K562 (cell line): ENCODE data around the gene HOXB6. TPM values are rescaled to one million over a fixed set of nuclear protein-coding genes. Genes with fewer than 3 reads are reported as not detected.

Experiments used
- ARNT ChIP-seq, 2 experiments: fragments of 450-650 bp; IDR thresholded peaks; 2 replicates each; pipeline ENCODE4 v1.6.1; 2016; ENCODE audit warnings: mild to moderate bottlenecking in 1 of 2
- C11orf30 ChIP-seq: fragments of 450-650 bp; IDR thresholded peaks from 2 replicates; pipeline ENCODE4 v1.6.1; 2016; ENCODE audit warnings: low read depth, mild to moderate bottlenecking
- CEBPG ChIP-seq, 3 experiments: fragments of 200-800 bp in 1 of 3; sonication (Bioruptor generic) in 1 of 3; sonication (generic) in 1 of 3; formaldehyde crosslinking in 1 of 3; IDR thresholded peaks in 2 of 3; conservative IDR thresholded peaks in 1 of 3; 2 replicates each; pipeline versions ENCODE4 v1.6.1 to v1.8.0; 2016 to 2022; ENCODE audit warnings: missing compliant biosample characterization in 2 of 3, missing genetic modification characterization in 2 of 3, mild to moderate bottlenecking in 1 of 3, missing genetic modification reagents in 1 of 3
- FOXK1 ChIP-seq: sonication (generic); formaldehyde crosslinking; IDR thresholded peaks from 2 replicates; pipeline ENCODE4 v1.8.0; 2022; ENCODE audit warnings: missing genetic modification reagents, mild to moderate bottlenecking, borderline replicate concordance
- GABPA ChIP-seq: fragments of 200-800 bp; sonication (Bioruptor generic); conservative IDR thresholded peaks from 2 replicates; pipeline ENCODE4 v1.6.1; 2016; ENCODE audit warnings: low read depth, missing genetic modification characterization, missing compliant biosample characterization
- MTF1 ChIP-seq: fragments of 250-450 bp; sonication (Bioruptor Pico); IDR thresholded peaks from 2 replicates; pipeline ENCODE4 v1.9.0; 2021; ENCODE audit warnings: moderate library complexity, mild to moderate bottlenecking, inconsistent platforms, borderline replicate concordance
- MYC ChIP-seq, 2 experiments: fragments of 250-450 bp in 1 of 2; sonication (Bioruptor Pico) in 1 of 2; IDR thresholded peaks; 2 replicates each; pipeline versions ENCODE4 v1.5.1 to v1.6.1; 2012 to 2021; ENCODE audit warnings: low read depth in 2 of 2, borderline replicate concordance in 1 of 2, improper control_type of control experiment in 1 of 2, low read length in 1 of 2, mild to moderate bottlenecking in 1 of 2, moderate library complexity in 1 of 2
- NCOR1 ChIP-seq: fragments of 450-650 bp; IDR thresholded peaks from 2 replicates; pipeline ENCODE4 v1.6.1; 2016; ENCODE audit warnings: mild to moderate bottlenecking, moderate library complexity
- NKRF ChIP-seq: fragments of 450-650 bp; IDR thresholded peaks from 2 replicates; pipeline ENCODE4 v1.6.1; 2016; ENCODE audit warnings: borderline replicate concordance
- RB1 ChIP-seq: fragments of 450-650 bp; IDR thresholded peaks from 2 replicates; pipeline ENCODE4 v1.6.1; 2017; ENCODE audit warnings: low read depth, mild to moderate bottlenecking
- RBBP5 ChIP-seq: fragments of 200-600 bp; sonication (generic); IDR thresholded peaks from 2 replicates; pipeline ENCODE4 v1.6.1; 2012; ENCODE audit warnings: borderline replicate concordance, mild to moderate bottlenecking, low read length, control low read depth, inconsistent platforms; ENCODE audit not compliant: insufficient read depth, poor library complexity, severe bottlenecking
- SAFB2 ChIP-seq: fragments of 200-400 bp; formaldehyde crosslinking; IDR thresholded peaks from 2 replicates; pipeline ENCODE4 v1.6.1; 2018; ENCODE audit warnings: borderline replicate concordance, low read length, low read depth, moderate library complexity; ENCODE audit not compliant: severe bottlenecking
- TAL1 ChIP-seq: fragments of 450-650 bp; IDR thresholded peaks from 2 replicates; pipeline ENCODE4 v1.6.1; 2016; ENCODE audit warnings: mild to moderate bottlenecking
- ZKSCAN1 ChIP-seq: fragments of 150-350 bp; IDR thresholded peaks from 2 replicates; pipeline ENCODE4 v1.6.1; 2016; ENCODE audit warnings: low read depth, low read length
- ZNF551 ChIP-seq: fragments of 250-450 bp; sonication (Bioruptor Pico); IDR thresholded peaks from 2 replicates; pipeline ENCODE4 v1.5.0; 2021; ENCODE audit warnings: mild to moderate bottlenecking, moderate library complexity
- ZNF830 ChIP-seq: fragments of 250-450 bp; sonication (Bioruptor Pico); IDR thresholded peaks from 2 replicates; pipeline ENCODE4 v1.5.0; 2021; ENCODE audit warnings: mild to moderate bottlenecking
- polyA plus RNA-seq, 8 experiments: library from polyadenylated mRNA; depleted of rRNA in 4 of 8; stranded (reverse) in 5 of 8; unstranded in 3 of 8; fragments of >200 nt; fragmentation: Nextera tagmentation in 2 of 8; fragmentation: Illumina TruSeq in 1 of 8; extraction: Ambion mirVana in 2 of 8; extraction: Trizol in 1 of 8; gene quantifications; 2 replicates each; pipeline versions ENCODE4 v1.2.1 to v1.2.3, GENCODE V29; 2011 to 2014; ENCODE audit warnings: inconsistent platforms in 1 of 8, missing spikeins in 1 of 8
- total RNA-seq, 7 experiments: library from RNA; depleted of rRNA in 6 of 7; stranded (reverse); fragments of >200 nt in 6 of 7; fragmentation: Illumina TruSeq in 2 of 7; extraction: Trizol in 2 of 7; gene quantifications; 2 replicates each; pipeline versions ENCODE4 v1.2.1 to v1.2.3, GENCODE V29; 2011 to 2021; ENCODE audit warnings: low replicate concordance in 1 of 7
- TF ChIP-seq, protein P1 (sequence below): fragments of 250-450 bp; sonication (Bioruptor Pico); IDR thresholded peaks from 2 replicates; pipeline ENCODE4 v1.8.0; 2021; ENCODE audit warnings: moderate library complexity, mild to moderate bottlenecking, inconsistent platforms
- TF ChIP-seq, protein P2 (sequence below): IDR thresholded peaks from 2 replicates; pipeline ENCODE4 v1.6.1; 2012; ENCODE audit warnings: low read depth, low read length, improper control_type of control experiment, borderline replicate concordance
- TF ChIP-seq, protein P3 (sequence below): fragments of 450-650 bp; formaldehyde crosslinking; IDR thresholded peaks from 2 replicates; pipeline ENCODE4 v1.4.0; 2020; ENCODE audit warnings: mild to moderate bottlenecking, moderate library complexity

The HOXB6 gene
- total and polyA plus RNA-seq, 9 of the 15 experiments (the other 6 are each of a cell fraction or from before 2014, with no cell fraction given) = 1.2 to 14.8 (median 4.9) TPM

DNA sequence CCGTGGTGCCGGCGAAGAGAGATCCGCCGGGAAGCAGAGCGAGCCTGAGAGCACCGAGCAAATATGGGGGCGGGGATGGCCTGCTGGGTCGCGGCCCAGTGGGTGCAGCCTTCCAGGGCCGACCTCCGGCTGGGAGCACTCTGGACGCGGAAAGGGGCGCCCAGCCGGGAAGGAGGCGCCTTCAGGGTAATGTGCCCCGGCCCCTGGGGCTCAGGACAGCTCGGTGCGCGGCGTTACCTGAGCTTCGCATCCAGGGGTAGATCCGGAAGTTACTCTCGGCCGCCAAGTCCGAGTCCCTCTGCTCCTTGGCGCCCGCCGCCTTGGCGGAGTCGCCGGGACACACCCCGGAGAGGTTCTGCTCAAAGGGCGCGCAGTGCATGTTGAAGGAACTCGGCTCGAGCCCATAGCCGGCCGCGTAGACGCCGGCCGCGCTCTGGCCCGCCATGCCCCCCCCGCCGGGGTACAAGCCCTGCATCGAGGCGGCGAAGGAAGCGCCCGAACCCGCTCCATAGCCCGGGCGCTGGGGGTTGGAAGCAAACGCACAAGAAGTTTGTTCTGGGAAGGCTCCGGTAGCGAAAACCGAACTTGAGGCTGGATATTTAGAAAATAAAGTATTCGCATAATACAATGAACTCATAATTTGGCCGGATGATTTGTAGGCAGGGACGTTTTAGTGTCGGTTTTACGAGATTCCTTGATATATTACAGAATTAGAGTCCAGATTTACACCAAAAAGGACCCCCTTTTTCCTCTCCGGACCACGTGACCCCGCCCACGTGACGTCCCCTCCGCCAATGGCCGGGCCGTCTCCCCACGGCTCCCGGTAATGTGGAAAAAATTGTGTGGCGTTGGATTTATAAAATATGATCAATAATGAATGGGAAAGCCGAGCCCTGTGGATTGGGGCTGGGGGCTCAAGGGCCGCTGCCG is 5.8 kb upstream of the HOXB6 start, which contains the start of gene HOXB7 (continued):
- TF ChIP-seq, protein P1, sequence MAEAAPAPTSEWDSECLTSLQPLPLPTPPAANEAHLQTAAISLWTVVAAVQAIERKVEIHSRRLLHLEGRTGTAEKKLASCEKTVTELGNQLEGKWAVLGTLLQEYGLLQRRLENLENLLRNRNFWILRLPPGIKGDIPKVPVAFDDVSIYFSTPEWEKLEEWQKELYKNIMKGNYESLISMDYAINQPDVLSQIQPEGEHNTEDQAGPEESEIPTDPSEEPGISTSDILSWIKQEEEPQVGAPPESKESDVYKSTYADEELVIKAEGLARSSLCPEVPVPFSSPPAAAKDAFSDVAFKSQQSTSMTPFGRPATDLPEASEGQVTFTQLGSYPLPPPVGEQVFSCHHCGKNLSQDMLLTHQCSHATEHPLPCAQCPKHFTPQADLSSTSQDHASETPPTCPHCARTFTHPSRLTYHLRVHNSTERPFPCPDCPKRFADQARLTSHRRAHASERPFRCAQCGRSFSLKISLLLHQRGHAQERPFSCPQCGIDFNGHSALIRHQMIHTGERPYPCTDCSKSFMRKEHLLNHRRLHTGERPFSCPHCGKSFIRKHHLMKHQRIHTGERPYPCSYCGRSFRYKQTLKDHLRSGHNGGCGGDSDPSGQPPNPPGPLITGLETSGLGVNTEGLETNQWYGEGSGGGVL (CRISPR knock-in tag) = no peak
- TF ChIP-seq RBBP5 (peak; percentile 63), MTF1 (no peak), RB1 (peak; percentile 45; the same call in 1 of the 2 replicates), TAL1 (no peak), CEBPG (CRISPR knock-in tag; IDR thresholded peaks at IDR 0.05) (no peak), CEBPG (tag; conservative IDR thresholded peaks at IDR 0.05 in 1 of 2, IDR thresholded peaks at IDR 0.05 in 1 of 2) (no peak), ZNF551 (CRISPR knock-in tag) (no peak), ZKSCAN1 (no peak), NCOR1 (no peak), FOXK1 (CRISPR knock-in tag) (no peak), SAFB2 (no peak), ZNF830 (CRISPR knock-in tag) (no peak), NKRF (no peak), MYC (IDR thresholded peaks at IDR 0.05; ENCODE audit: low read depth, low read length) (no peak), MYC (CRISPR knock-in tag; IDR thresholded peaks at IDR 0.05; ENCODE audit: borderline replicate concordance, low read depth) (no peak), C11orf30 (no peak), ARNT (IDR thresholded peaks at IDR 0.05) (no peak; a peak in 1 of 4 replicates), GABPA (tag) (no peak; the same call in 1 of the 2 replicates)
- TF ChIP-seq, protein P2, sequence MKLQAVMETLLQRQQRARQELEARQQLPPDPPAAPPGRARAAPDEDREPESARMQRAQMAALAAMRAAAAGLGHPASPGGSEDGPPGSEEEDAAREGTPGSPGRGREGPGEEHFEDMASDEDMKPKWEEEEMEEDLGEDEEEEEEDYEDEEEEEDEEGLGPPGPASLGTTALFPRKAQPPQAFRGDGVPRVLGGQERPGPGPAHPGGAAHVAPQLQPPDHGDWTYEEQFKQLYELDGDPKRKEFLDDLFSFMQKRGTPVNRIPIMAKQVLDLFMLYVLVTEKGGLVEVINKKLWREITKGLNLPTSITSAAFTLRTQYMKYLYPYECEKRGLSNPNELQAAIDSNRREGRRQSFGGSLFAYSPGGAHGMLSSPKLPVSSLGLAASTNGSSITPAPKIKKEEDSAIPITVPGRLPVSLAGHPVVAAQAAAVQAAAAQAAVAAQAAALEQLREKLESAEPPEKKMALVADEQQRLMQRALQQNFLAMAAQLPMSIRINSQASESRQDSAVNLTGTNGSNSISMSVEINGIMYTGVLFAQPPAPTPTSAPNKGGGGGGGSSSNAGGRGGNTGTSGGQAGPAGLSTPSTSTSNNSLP = no peak
- TF ChIP-seq, protein P3, sequence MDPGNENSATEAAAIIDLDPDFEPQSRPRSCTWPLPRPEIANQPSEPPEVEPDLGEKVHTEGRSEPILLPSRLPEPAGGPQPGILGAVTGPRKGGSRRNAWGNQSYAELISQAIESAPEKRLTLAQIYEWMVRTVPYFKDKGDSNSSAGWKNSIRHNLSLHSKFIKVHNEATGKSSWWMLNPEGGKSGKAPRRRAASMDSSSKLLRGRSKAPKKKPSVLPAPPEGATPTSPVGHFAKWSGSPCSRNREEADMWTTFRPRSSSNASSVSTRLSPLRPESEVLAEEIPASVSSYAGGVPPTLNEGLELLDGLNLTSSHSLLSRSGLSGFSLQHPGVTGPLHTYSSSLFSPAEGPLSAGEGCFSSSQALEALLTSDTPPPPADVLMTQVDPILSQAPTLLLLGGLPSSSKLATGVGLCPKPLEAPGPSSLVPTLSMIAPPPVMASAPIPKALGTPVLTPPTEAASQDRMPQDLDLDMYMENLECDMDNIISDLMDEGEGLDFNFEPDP (CRISPR knock-in tag) = no peak
